AG04449 (cell line): ENCODE measurements around the gene KRTAP4-1.
A peak's percentile ranks its signal among the peaks of the same experiment; 100 is the strongest.
"Not testable (repeated sequence)": the region's sequence is repeated elsewhere in the genome, so short reads cannot be mapped to it uniquely, and the experiment has no call there.

Experiments used
- CTCF ChIA-PET: fragments of 350-600 bp; formaldehyde crosslinking; extraction: SDS; loops from one replicate; lab custom pipeline; 2021; ENCODE audit warnings: antibody characterized with exemption; lab: Yijun Ruan, JAX
- POLR2A ChIA-PET: fragments of 400-600, 350-600 bp; formaldehyde crosslinking; extraction: SDS; loops from one replicate; lab custom pipeline; 2020; ENCODE audit warnings: antibody characterized with exemption, inconsistent platforms; lab: Yijun Ruan, JAX
- DNase-seq: peaks from one replicate; pipeline ENCODE4 v3.0.0-alpha.2; 2010; ENCODE audit warnings: low read depth, low spot score
- H3K4me3 ChIP-seq: 2 replicates; pipeline ENCODE4 v1.5.1; 2011; ENCODE audit warnings: low read depth, mild to moderate bottlenecking, control low read depth, low read length
- CTCF ChIP-seq: IDR thresholded peaks from one replicate; pipeline ENCODE4 v1.5.1; 2011; ENCODE audit warnings: mild to moderate bottlenecking, moderate library complexity, low read length, control low read depth, inconsistent platforms; ENCODE audit not compliant: insufficient read depth; ENCODE audit errors: missing control alignments

The KRTAP4-1 gene

GRCh38 chr17:41147531-41148204 is 37.0 kb downstream of the KRTAP4-1 start:
- no peak for DNase-seq
- no peak for TF ChIP-seq CTCF
- CTCF ChIA-PET: interaction anchor here (1.5 kb wide), 1 partner anchor 12 kb away, joined by 4 read pairs; no protein-coding TSS in a partner anchor
- POLR2A ChIA-PET: no interaction called here
- H3K4me3 ChIP-seq: no peak overlapping the region

DNA sequence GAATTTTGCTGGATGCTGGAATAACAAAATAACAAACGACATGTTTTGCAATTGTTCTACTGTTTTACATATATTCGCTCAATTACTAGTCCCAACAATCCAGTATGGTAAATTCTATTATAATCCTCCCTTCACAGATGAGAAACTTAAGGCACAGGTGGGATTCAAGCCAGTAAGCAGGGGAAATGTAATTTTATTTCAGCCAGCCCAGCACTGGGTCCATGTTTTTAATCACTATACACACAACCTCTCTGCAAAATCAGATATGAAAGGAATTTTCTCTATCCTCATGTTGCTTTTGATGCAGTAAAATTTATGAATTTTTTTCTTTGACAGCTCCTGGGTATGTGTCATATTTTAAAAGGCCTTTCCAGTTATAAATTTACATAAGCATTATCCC is 39.5 kb downstream of the KRTAP4-1 start:
- CTCF ChIA-PET: no interaction called here
- no peak for DNase-seq
- POLR2A ChIA-PET: no interaction called here
- H3K4me3 ChIP-seq: no peak overlapping the region
- no peak for TF ChIP-seq CTCF

GRCh38 chr17:41144846-41145245 is 39.9 kb downstream of the KRTAP4-1 start:
- TF ChIP-seq CTCF: no peak
- POLR2A ChIA-PET: no interaction called here
- no peak overlapping the region for H3K4me3 ChIP-seq
- CTCF ChIA-PET: no interaction called here
- no peak for DNase-seq

DNA sequence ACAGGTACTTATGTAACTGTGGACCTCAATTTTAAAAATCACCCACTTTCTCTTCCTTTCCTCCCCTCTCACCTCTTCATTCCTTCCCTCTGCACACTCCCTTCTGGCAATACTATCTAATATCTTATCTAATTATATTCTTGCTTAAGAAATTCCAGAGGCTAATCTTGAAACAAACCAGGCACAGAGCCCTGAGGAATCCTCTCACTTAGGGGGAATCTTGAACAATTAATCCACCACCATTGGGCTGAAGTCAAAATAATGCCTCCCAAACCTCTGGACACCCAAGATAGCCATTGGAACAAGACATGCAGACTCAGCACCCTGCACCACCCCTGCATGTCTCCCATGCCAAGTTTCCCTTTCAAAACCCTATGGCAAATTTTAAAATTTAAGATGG is 43.4 kb downstream of the KRTAP4-1 start:
- POLR2A ChIA-PET: interaction anchor here (1.0 kb wide), 1 partner anchor 231 kb away, joined by 3 read pairs; no protein-coding TSS in a partner anchor
- no peak overlapping the region for H3K4me3 ChIP-seq
- CTCF ChIA-PET: interaction anchor here (1.0 to 1.4 kb wide), 3 partner anchors 17 to 507 kb away, joined by 3 to 4 read pairs (median 3); no protein-coding TSS in a partner anchor
- DNase-seq: no peak
- TF ChIP-seq CTCF: no peak

DNA sequence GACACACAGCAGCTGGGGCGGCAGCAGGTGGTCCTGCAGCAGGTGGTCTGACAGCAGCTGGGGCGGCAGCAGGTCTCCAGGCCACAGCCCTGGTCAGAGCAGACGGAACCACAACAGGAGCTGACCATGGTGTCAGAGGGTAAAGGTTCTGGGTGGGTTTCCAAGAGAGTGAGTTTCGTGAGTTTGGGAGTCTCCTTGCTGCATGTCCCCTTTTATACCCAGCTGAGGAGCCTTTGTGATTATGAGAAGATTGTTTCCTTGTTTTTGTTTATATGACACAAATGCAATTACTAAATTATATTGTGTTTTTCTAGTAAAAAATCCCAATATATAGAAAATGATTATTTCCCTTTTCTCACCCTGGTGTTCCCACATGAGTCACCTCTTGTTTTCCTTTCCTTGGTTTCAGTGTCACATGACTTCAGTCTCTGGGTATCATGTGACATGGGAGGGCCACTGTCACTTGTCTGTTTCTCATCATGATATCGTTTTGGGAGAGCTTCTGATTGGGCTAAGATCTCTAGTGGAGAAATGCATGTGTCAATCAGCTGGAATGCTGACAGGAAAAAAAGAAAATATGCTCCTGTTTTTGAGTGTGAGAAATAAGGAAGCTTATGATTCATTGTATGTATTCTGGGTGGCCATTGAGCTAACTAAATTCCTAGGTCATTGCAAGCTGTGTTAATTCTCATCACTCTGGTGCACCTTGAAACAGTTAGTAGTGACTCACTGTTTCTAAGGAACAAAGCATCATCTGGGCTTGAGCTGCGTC is 44.2 kb downstream of the KRTAP4-1 start, which contains the start of gene KRTAP4-6:
Gene KRTAP4-6 (minus strand): TSS at position 185 of the 772 bp plus-strand sequence. CDS start 57 bp downstream, at position 128.
- TF ChIP-seq CTCF: no peak
- H3K4me3 ChIP-seq: no peak within 1 kb of the TSS
- DNase-seq: peak; percentile 71
- ChIA-PET CTCF (interaction anchor here (0.8 to 1.4 kb wide), 4 partner anchors 16 to 508 kb away, joined by 3 to 4 read pairs (median 3); no protein-coding TSS in a partner anchor), POLR2A (interaction anchor here (1.0 kb wide), 1 partner anchor 230 kb away, joined by 3 read pairs; no protein-coding TSS in a partner anchor)

- CTCF ChIA-PET, DNase-seq, H3K4me3 ChIP-seq, POLR2A ChIA-PET: not testable (repeated sequence)
Measured at GRCh38 chr17:41139865-41140264, 44.8 kb downstream of the KRTAP4-1 start.
